ENCODE results near the gene ARPP21. TPM values are rescaled to one million over a fixed set of nuclear protein-coding genes. Genes with fewer than 3 reads are reported as not detected.
"Not testable (repeated sequence)": the region's sequence is repeated elsewhere in the genome, so short reads cannot be mapped to it uniquely, and the experiment has no call there.

Gene ARPP21
- polyA plus RNA-seq, 6 donors from 2014 or later, result 0.82 to 1.4 TPM; not detected in 4

DNA sequence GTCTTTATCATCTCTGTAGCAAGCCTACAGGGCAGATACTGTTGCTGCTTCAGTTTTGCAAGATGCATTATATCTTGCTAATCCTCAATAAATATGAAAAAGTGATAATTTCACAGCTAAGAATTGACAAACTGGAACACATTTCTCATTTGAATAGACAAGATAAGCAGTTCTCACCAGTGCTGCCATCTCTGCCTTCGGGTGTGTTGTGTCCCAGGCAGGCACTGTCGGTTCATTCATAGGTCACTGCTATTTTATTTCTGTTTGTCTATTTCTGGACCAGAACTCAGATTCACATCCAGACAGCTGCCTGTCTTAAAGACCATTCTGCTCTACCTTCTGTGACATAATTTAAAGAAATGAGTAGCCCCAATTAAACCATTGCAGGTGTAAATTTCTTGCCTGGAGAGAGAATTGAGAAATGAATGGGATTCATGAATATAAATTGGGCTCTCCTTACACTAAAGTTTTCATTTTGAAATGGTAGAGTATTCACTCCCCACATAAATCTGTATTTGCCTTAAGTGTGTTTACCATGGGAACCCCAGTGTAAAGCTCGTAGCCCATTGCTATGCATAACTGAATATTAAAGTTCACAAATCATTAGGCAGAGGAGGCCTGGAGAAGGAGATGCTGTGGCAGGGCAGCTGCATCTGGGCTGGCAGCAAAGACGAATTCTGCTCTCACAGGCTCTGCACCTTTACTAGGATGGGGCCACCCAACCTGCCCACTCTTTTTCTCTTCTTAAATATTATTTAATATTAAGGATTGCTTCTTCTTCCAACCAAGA lies 149.9 kb downstream of the ARPP21 start:
- Mint-ChIP-seq H3K4me1 (peaks cover 9 to 16% (median 15%) of the 10 kb centered on the region in 3 donors), H3K27ac (no peak overlapping the region), H3K27me3 (no peaks in the 10 kb centered on the region), H3K36me3 (no peaks in the 10 kb centered on the region), H3K9me3 (no peaks in the 10 kb centered on the region), H3K4me3 (no peak overlapping the region)
- no peak for DNase-seq
- no peak for ATAC-seq (ENCODE audit: low read depth in 2 of 2)

DNA sequence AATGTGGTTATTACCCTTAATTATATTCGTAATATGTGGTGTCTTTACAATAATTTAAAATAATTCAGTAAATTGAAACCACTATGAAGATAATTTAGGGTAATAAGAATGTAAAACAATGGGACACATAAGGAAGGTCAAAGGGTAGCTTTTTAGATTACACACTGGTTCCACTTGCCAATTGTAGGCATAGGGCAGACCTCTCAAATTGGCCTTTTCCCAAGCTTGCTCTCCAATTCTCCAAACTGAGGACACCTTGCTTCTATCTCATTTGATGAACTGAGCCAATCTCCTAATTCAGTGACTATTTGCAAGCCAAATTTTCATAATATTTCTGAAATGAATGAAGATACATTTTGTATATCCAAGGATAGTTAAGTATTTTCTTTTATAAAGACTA lies 151.4 kb downstream of the ARPP21 start:
- Mint-ChIP-seq H3K36me3 (no peaks in the 10 kb centered on the region), H3K9me3 (no peaks in the 10 kb centered on the region), H3K4me1 (peaks cover under 1 to 6% (median 5%) of the 10 kb centered on the region in 3 donors), H3K27me3 (no peaks in the 10 kb centered on the region), H3K27ac (no peak overlapping the region), H3K4me3 (no peak overlapping the region)
- DNase-seq (no peak), ATAC-seq (ENCODE audit: low read depth in 2 of 2) (no peak)

DNA sequence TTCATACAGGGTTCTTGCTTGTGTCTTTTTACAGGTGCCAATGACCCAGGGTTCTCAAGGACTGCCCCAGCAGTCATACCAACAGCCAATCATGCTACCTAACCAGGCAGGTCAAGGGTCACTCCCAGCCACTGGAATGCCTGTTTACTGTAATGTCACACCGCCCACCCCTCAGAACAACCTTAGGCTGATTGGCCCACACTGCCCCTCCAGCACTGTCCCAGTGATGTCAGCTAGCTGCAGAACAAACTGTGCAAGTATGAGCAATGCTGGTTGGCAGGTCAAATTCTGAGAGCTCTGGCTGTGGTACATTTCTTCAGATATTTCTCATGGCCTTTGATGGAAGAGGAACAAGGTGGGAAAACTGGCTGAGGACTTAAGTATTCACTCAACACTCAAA lies 154.3 kb downstream of the ARPP21 start:
- no peak for DNase-seq
- Mint-ChIP-seq H3K27ac (no peak overlapping the region), H3K4me1 (no peaks in the 10 kb centered on the region), H3K9me3 (peaks cover 0 to 2% (median 0%) of the 10 kb centered on the region in 7 donors), H3K36me3 (no peaks in the 10 kb centered on the region), H3K4me3 (no peak overlapping the region), H3K27me3 (no peaks in the 10 kb centered on the region)
- no peak for ATAC-seq (ENCODE audit: low read depth in 2 of 2)

DNA sequence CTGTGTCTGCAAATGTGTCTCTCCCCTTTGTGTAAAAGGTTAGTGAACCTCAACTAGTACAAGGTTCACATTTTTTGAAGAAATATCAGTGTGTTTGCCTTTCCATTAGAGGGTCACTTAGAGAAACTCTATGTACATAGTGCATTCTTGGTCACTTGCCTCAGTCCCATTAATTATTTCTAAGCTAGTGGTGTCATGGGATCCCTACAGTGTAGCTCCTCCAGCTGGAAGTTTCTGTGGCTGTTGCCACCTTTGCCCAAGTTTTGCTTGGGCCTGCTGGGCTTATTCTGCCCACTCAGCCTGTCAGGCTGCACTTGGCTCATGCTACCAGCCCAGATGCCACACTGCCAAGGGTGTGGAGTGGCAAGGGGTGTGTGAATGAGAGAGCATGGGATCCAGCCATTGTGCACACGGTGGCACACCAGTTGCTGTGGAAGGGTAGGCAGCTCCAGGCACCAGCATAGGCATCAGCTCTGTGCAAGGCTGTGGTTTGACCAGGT lies 161.7 kb downstream of the ARPP21 start:
- Mint-ChIP-seq H3K27me3 (peaks cover 0 to 6% (median 0%) of the 10 kb centered on the region in 3 donors), H3K9me3 (no peaks in the 10 kb centered on the region), H3K4me1 (no peaks in the 10 kb centered on the region), H3K36me3 (no peaks in the 10 kb centered on the region), H3K27ac (no peak overlapping the region), H3K4me3 (no peak overlapping the region)
- no peak for DNase-seq
- no peak for ATAC-seq (ENCODE audit: low read depth in 2 of 2)

DNA sequence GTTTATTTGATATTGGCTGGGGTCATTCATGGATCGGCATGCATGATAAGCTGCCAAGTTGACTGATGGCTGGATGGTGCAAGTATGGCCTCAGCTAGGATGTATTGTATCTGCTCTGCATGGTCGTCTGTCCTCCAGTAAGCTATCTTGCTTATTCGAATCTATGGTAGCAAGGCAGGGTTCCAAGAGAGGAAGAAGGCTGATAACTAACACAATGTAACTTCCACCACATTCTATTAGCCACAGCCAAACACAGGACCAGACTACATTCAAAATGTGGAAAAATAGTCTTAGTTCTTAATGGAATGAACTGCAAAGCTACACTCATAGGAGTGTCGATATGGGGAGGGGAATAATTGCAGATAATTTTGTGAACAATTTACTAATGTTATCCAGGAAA lies 175.2 kb downstream of the ARPP21 start:
- Mint-ChIP-seq H3K4me1 (no peaks in the 10 kb centered on the region), H3K36me3 (no peaks in the 10 kb centered on the region), H3K27ac (no peak overlapping the region), H3K4me3 (no peak overlapping the region), H3K27me3 (no peaks in the 10 kb centered on the region), H3K9me3 (peaks cover 0 to 6% (median 0%) of the 10 kb centered on the region in 7 donors)
- ATAC-seq (ENCODE audit: low read depth in 2 of 2), result no peak
- DNase-seq, result no peak

DNA sequence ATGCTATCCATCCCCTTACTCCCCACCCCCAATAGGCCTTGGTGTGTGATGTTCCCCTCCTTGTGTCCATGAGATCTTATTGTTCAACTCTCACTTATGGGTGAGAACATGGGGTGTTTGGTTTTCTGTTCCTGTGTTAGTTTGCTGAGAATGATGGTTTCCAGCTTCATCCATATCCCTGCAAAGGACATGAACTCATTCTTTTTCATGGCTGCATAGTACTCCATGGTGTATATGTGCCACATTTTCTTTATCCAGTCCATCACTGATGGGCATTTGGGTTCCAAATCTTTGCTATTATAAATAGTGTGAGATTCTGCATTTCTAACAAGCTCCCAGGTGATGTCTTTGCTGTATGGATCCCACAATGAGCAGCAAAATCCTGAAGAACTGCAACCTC lies 176.5 kb downstream of the ARPP21 start:
- H3K36me3 Mint-ChIP-seq; H3K9me3 Mint-ChIP-seq; DNase-seq; H3K27ac Mint-ChIP-seq; H3K4me1 Mint-ChIP-seq; H3K4me3 Mint-ChIP-seq; H3K27me3 Mint-ChIP-seq; ATAC-seq (ENCODE audit: low read depth in 2 of 2): not testable (repeated sequence)

DNA sequence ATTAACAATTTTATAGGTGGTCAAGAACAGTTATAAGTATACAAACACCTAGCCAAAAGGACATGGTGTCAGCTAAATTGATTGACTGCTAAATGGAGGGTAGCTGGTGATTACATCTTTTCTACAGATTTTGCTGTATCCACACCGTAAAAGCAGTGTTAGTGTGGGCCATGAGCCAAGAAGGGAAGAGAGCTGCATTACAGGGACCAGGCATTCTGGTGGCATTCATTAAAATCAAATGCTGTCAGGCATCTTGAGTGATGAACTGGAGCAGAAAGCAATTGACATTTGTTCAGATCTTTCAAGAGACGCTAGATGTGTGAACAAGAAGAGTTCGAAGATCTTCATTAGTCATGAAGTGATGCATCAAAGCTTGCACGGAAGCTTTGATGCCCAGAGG lies 177.9 kb downstream of the ARPP21 start:
- Mint-ChIP-seq H3K9me3 (peaks cover 0 to 6% (median 0%) of the 10 kb centered on the region in 7 donors), H3K4me1 (no peaks in the 10 kb centered on the region), H3K27me3 (no peaks in the 10 kb centered on the region), H3K27ac (no peak overlapping the region), H3K36me3 (no peaks in the 10 kb centered on the region), H3K4me3 (no peak overlapping the region)
- DNase-seq (no peak), ATAC-seq (ENCODE audit: low read depth in 2 of 2) (no peak)

DNA sequence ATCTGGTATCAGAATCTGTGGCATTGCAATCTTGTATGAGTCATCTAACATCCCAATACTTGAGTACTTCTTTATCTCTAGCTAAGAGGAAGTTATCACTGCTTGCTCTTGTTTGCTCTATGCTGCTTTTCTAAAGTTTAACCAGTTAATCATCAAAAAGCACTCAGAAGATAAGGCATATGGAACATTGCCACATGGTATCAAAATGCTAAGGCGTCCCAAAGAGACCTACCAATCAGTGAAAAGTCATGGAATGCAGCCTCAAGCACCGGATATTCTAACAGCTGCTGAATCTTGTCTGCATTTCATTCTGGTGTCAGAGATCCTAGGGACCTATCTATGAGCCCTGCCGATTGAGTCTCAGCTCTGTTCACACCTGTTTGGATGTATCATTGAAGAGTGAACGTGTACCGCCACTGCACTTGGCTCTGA lies 192.8 kb downstream of the ARPP21 start:
- Mint-ChIP-seq H3K27ac (no peak overlapping the region), H3K4me3 (no peak overlapping the region), H3K27me3 (peaks cover 14 to 27% (median 14%) of the 10 kb centered on the region in 3 donors), H3K36me3 (no peaks in the 10 kb centered on the region), H3K9me3 (peaks cover 0 to 5% (median 0%) of the 10 kb centered on the region in 7 donors), H3K4me1 (no peaks in the 10 kb centered on the region)
- ATAC-seq (ENCODE audit: low read depth in 2 of 2) (no peak), DNase-seq (no peak)
